ENCODE data around the gene DBP. TPM values are rescaled to one million over a fixed set of nuclear protein-coding genes. Genes with fewer than 3 reads are reported as not detected.
A peak's percentile ranks its signal among the peaks of the same experiment; 100 is the strongest.

The DBP gene
- total and polyA plus RNA-seq, 2 of the 13 experiments (the other 11 are each of a cell fraction or from before 2014, with no cell fraction given), result 1.7 to 5.8 TPM

DNA sequence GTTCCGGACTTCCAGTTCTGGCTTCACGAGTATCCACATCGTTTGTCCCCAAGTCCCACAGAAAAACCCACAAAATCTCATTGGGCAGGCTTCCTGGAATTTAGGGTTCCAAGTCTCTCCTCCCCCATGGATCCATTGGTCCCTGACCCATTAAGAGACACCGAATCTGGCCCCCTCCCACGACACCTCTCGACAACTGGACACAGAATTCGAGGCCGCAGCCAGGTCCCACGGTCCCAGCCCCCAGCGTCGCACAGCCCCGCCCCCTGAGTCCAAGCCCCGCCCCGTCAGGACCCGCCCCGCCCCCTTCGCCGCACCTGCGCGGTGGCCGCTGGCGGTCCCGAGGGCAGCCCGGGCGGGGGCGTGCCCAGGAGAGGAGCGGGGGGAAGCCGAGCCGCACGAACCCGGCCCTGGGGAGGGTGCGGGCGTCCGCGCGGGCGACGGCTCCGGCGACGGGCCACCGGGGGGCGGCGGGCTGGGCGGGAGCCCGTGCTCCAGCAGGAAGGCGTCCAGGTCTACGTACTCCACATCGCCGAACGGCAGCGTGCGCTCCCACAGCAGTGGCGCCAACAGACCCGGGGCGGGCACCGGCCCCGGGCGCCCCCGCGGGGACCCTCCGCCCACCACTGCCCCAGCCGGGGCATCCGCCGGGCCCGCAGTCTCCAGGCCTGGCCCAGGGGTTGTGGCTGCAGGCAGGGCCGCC is 1.8 kb downstream of the DBP start (continued):
- TF ChIP-seq, protein P1, sequence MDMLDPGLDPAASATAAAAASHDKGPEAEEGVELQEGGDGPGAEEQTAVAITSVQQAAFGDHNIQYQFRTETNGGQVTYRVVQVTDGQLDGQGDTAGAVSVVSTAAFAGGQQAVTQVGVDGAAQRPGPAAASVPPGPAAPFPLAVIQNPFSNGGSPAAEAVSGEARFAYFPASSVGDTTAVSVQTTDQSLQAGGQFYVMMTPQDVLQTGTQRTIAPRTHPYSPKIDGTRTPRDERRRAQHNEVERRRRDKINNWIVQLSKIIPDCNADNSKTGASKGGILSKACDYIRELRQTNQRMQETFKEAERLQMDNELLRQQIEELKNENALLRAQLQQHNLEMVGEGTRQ (IDR thresholded peaks at IDR 0.05; ENCODE audit: low read depth, low read length), result no peak
- TF ChIP-seq, protein P1 (CRISPR knock-in tag; IDR thresholded peaks at IDR 0.05; ENCODE audit: borderline replicate concordance), result no peak
- TF ChIP-seq, protein P2, sequence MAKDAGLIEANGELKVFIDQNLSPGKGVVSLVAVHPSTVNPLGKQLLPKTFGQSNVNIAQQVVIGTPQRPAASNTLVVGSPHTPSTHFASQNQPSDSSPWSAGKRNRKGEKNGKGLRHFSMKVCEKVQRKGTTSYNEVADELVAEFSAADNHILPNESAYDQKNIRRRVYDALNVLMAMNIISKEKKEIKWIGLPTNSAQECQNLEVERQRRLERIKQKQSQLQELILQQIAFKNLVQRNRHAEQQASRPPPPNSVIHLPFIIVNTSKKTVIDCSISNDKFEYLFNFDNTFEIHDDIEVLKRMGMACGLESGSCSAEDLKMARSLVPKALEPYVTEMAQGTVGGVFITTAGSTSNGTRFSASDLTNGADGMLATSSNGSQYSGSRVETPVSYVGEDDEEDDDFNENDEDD (CRISPR knock-in tag; IDR thresholded peaks at IDR 0.05; ENCODE audit: borderline replicate concordance), result peak; percentile 53; the same call in 1 of the 2 replicates
- TF ChIP-seq ZSCAN21 (CRISPR knock-in tag; IDR thresholded peaks at IDR 0.05; ENCODE audit: borderline replicate concordance), result no peak
- TF ChIP-seq ZNF713 (CRISPR knock-in tag; IDR thresholded peaks at IDR 0.05), result no peak
- no peak for TF ChIP-seq RBM39 (IDR thresholded peaks at IDR 0.05; ENCODE audit: low read depth, low read length, poor library complexity, severe bottlenecking)
- TF ChIP-seq, protein P3, sequence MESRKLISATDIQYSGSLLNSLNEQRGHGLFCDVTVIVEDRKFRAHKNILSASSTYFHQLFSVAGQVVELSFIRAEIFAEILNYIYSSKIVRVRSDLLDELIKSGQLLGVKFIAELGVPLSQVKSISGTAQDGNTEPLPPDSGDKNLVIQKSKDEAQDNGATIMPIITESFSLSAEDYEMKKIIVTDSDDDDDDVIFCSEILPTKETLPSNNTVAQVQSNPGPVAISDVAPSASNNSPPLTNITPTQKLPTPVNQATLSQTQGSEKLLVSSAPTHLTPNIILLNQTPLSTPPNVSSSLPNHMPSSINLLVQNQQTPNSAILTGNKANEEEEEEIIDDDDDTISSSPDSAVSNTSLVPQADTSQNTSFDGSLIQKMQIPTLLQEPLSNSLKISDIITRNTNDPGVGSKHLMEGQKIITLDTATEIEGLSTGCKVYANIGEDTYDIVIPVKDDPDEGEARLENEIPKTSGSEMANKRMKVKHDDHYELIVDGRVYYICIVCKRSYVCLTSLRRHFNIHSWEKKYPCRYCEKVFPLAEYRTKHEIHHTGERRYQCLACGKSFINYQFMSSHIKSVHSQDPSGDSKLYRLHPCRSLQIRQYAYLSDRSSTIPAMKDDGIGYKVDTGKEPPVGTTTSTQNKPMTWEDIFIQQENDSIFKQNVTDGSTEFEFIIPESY (CRISPR knock-in tag; IDR thresholded peaks at IDR 0.05), result no peak
- TF ChIP-seq HNRNPL (IDR thresholded peaks at IDR 0.05; ENCODE audit: low read depth, low read length), result no peak
- TF ChIP-seq HOXA5 (CRISPR knock-in tag; IDR thresholded peaks at IDR 0.05), result 0 out of 2 replicates have a peak, but pooled peaks have one; percentile 11
- TF ChIP-seq ZNF619 (CRISPR knock-in tag; IDR thresholded peaks at IDR 0.05), result no peak
- no peak for TF ChIP-seq TCF7L2 (IDR thresholded peaks at IDR 0.05; ENCODE audit: low read depth, low read length)
- TF ChIP-seq, protein P4, sequence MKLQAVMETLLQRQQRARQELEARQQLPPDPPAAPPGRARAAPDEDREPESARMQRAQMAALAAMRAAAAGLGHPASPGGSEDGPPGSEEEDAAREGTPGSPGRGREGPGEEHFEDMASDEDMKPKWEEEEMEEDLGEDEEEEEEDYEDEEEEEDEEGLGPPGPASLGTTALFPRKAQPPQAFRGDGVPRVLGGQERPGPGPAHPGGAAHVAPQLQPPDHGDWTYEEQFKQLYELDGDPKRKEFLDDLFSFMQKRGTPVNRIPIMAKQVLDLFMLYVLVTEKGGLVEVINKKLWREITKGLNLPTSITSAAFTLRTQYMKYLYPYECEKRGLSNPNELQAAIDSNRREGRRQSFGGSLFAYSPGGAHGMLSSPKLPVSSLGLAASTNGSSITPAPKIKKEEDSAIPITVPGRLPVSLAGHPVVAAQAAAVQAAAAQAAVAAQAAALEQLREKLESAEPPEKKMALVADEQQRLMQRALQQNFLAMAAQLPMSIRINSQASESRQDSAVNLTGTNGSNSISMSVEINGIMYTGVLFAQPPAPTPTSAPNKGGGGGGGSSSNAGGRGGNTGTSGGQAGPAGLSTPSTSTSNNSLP (IDR thresholded peaks at IDR 0.05; ENCODE audit: low read depth, low read length), result no peak
- no peak; the same call in 1 of the 2 replicates for TF ChIP-seq SALL1 (CRISPR knock-in tag; IDR thresholded peaks at IDR 0.05)
- no peak for TF ChIP-seq SP1 (IDR thresholded peaks at IDR 0.05)
- TF ChIP-seq SP1 (CRISPR knock-in tag; IDR thresholded peaks at IDR 0.05), result peak; percentile 59; the same call in 1 of the 2 replicates
- no peak for TF ChIP-seq ZNF317 (CRISPR knock-in tag; IDR thresholded peaks at IDR 0.05)
- no peak for TF ChIP-seq ZSCAN25 (CRISPR knock-in tag; IDR thresholded peaks at IDR 0.05)

Measured in HepG2 (cell line).